Measurements from ENCODE around the gene CEP83.

Gene CEP83

GRCh38 chr12:94305130-94305957, 154.3 kb downstream of the CEP83 start:
- no peak for DNase-seq (ENCODE audit: low spot score)

GRCh38 chr12:94304566-94305061, 155.1 kb downstream of the CEP83 start:
- no peak for DNase-seq (ENCODE audit: low spot score)

GRCh38 chr12:94304012-94304411, 155.7 kb downstream of the CEP83 start:
- no peak for DNase-seq (ENCODE audit: low spot score)

GRCh38 chr12:94299846-94300245, 159.8 kb downstream of the CEP83 start:
- no peak for DNase-seq (ENCODE audit: low spot score)

- no peak for DNase-seq (ENCODE audit: low spot score)
These were observed 161.7 kb downstream of the CEP83 start for GRCh38 chr12:94297876-94298505.

GRCh38 chr12:94297096-94297699, 162.5 kb downstream of the CEP83 start:
- DNase-seq (ENCODE audit: low spot score) = no peak

GRCh38 chr12:94290353-94290752, 169.3 kb downstream of the CEP83 start:
- no peak for DNase-seq (ENCODE audit: low spot score)

- no peak for DNase-seq (ENCODE audit: low spot score)
These were observed 170.0 kb downstream of the CEP83 start for GRCh38 chr12:94289461-94290312.

- no peak for DNase-seq (ENCODE audit: low spot score)
These were observed 172.4 kb downstream of the CEP83 start for GRCh38 chr12:94287245-94287628.

- DNase-seq (ENCODE audit: low spot score) = no peak
These were observed 173.0 kb downstream of the CEP83 start for GRCh38 chr12:94286583-94287244.

GRCh38 chr12:94285943-94286582, 173.6 kb downstream of the CEP83 start:
- DNase-seq (ENCODE audit: low spot score) = no peak

- no peak for DNase-seq (ENCODE audit: low spot score)
These were observed 174.8 kb downstream of the CEP83 start for GRCh38 chr12:94284859-94285258.

- no peak for DNase-seq (ENCODE audit: low spot score)
These were observed 175.6 kb downstream of the CEP83 start for GRCh38 chr12:94284046-94284445.

GRCh38 chr12:94282675-94283074, 177.0 kb downstream of the CEP83 start:
- no peak for DNase-seq (ENCODE audit: low spot score)

GRCh38 chr12:94280063-94280462, 179.6 kb downstream of the CEP83 start:
- no peak for DNase-seq (ENCODE audit: low spot score)

- DNase-seq (ENCODE audit: low spot score) = no peak
These were observed 182.2 kb downstream of the CEP83 start for GRCh38 chr12:94277426-94278000.

- no peak for DNase-seq (ENCODE audit: low spot score)
These were observed 182.9 kb downstream of the CEP83 start for GRCh38 chr12:94276725-94277124.

GRCh38 chr12:94273272-94273671, 186.4 kb downstream of the CEP83 start:
- DNase-seq (ENCODE audit: low spot score) = no peak

- DNase-seq (ENCODE audit: low spot score) = no peak
These were observed 187.4 kb downstream of the CEP83 start for GRCh38 chr12:94272280-94272679.

GRCh38 chr12:94271351-94271750, 188.3 kb downstream of the CEP83 start:
- DNase-seq (ENCODE audit: low spot score) = no peak

Measured in left forelimb (tissue), 1 donor.